Neural crest cell (in vitro differentiated cells): ENCODE results near the gene HOXB2. TPM values are rescaled to one million over a fixed set of nuclear protein-coding genes. Genes with fewer than 3 reads are reported as not detected.

Source experiments
- DNase-seq: peaks from one replicate; pipeline ENCODE4 v3.0.0; 2021; ENCODE audit warnings: low read depth, mixed read lengths, low spot score
- H3K27ac Mint-ChIP-seq: one replicate; pipeline ENCODE4 v1.8.0; 2021; ENCODE audit warnings: mild to moderate bottlenecking, mixed read lengths; ENCODE audit not compliant: unreplicated experiment
- H3K27me3 Mint-ChIP-seq: 2 replicates; pipeline ENCODE4 v1.8.0; 2021; ENCODE audit warnings: low read depth, mild to moderate bottlenecking, mixed read lengths
- H3K36me3 Mint-ChIP-seq: 2 replicates; pipeline ENCODE4 v1.8.0; 2021; ENCODE audit warnings: low read depth, mild to moderate bottlenecking, mixed read lengths
- H3K4me1 Mint-ChIP-seq: 2 replicates; pipeline ENCODE4 v1.8.0; 2021; ENCODE audit warnings: mixed read lengths
- H3K4me3 Mint-ChIP-seq: one replicate; pipeline ENCODE4 v1.8.0; 2021; ENCODE audit warnings: mild to moderate bottlenecking, mixed read lengths
- H3K9me3 Mint-ChIP-seq: 2 replicates; pipeline ENCODE4 v1.8.0; 2021; ENCODE audit warnings: mixed read lengths
- total RNA-seq: library from RNA; stranded (reverse); gene quantifications from 2 replicates; pipeline ENCODE4 v1.2.1, GENCODE V29; 2021
- TF ChIP-seq, protein P1 (sequence below): fragments of 200-600 bp; sonication (generic); conservative IDR thresholded peaks from 2 replicates; pipeline ENCODE4 v1.5.0; 2021; ENCODE audit warnings: antibody characterized with exemption, mild to moderate bottlenecking

HOXB2 gene
- total RNA-seq, 1 donor from 2014 or later: 60.0 TPM

GRCh38 chr17:48554412-48555257 lies 9.7 kb upstream of the HOXB2 start:
- no peak for DNase-seq
- Mint-ChIP-seq H3K4me1 (peaks cover 56% of the 10 kb centered on the region), H3K36me3 (peaks cover 4% of the 10 kb centered on the region), H3K9me3 (no peaks in the 10 kb centered on the region), H3K27ac (peak overlapping the region; percentile 89), H3K4me3 (peak overlapping the region; percentile 78), H3K27me3 (peaks cover 99% of the 10 kb centered on the region)
- TF ChIP-seq, protein P1, sequence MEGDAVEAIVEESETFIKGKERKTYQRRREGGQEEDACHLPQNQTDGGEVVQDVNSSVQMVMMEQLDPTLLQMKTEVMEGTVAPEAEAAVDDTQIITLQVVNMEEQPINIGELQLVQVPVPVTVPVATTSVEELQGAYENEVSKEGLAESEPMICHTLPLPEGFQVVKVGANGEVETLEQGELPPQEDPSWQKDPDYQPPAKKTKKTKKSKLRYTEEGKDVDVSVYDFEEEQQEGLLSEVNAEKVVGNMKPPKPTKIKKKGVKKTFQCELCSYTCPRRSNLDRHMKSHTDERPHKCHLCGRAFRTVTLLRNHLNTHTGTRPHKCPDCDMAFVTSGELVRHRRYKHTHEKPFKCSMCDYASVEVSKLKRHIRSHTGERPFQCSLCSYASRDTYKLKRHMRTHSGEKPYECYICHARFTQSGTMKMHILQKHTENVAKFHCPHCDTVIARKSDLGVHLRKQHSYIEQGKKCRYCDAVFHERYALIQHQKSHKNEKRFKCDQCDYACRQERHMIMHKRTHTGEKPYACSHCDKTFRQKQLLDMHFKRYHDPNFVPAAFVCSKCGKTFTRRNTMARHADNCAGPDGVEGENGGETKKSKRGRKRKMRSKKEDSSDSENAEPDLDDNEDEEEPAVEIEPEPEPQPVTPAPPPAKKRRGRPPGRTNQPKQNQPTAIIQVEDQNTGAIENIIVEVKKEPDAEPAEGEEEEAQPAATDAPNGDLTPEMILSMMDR: no peak

- TF ChIP-seq, protein P1: no peak
- Mint-ChIP-seq H3K27me3 (peaks cover 99% of the 10 kb centered on the region), H3K27ac (no peak overlapping the region), H3K36me3 (peaks cover 4% of the 10 kb centered on the region), H3K4me1 (peaks cover 61% of the 10 kb centered on the region), H3K9me3 (no peaks in the 10 kb centered on the region), H3K4me3 (peak overlapping the region; percentile 78)
- DNase-seq: no peak
These were observed 8.9 kb upstream of the HOXB2 start for GRCh38 chr17:48553826-48554225.

DNA sequence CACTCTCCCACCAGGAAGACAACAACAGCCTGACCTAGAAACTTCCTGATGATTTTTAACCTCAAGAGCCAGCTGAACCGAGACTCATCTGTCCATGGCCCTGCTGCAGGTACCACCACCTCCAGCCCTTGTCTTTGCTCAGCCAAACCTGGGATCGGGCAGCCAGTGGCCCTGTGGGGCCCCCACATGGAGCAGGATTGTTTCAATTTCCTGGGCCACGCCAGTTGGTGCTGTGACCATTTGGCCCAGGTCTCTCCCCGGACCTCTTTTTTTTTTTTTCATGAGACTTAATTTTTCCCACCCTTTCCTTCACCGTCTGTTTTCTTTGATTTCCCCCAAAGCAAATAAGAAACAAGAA lies 8.3 kb upstream of the HOXB2 start:
- peaks cover 4% of the 10 kb centered on the region for H3K36me3 Mint-ChIP-seq
- TF ChIP-seq, protein P1: no peak
- DNase-seq: no peak
- H3K4me3 Mint-ChIP-seq: peak overlapping the region; percentile 78
- no peak overlapping the region for H3K27ac Mint-ChIP-seq
- H3K9me3 Mint-ChIP-seq: no peaks in the 10 kb centered on the region
- peaks cover 99% of the 10 kb centered on the region for H3K27me3 Mint-ChIP-seq
- H3K4me1 Mint-ChIP-seq: peaks cover 63% of the 10 kb centered on the region

DNA sequence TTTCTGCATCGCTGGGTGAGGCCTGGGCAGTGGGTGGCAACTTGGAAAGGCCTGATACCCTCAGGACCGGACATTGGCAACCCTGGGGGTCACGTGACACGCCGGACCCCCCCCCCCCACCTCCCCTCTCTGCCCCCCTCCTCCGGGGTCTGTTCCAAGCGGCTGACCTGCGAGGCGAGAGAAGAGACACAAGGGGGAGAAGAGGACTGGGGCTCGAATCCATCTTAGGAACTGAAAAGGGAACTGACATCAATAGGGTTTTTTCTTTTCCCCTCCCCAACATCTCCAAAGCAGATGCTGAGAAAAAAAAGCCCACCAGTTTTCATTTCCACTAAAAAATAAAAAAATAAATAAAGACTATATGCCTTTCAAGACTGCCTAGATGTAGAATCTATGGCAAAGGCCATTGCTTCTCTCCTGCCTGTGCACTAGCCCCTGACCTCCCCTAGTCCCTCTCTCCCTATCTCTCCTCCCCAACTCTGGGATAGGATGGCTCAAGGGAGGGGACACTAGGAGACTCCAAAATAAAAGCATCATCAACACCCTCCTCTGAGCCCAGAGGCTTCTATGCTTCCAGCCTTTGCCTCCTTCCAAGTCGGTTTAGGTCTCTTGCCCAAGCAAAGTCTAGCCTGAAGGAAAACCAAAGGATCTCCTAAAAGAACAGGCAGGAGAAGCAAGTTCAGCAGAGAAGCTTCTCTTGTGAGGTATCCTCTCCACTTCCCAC lies 7.7 kb upstream of the HOXB2 start:
- Mint-ChIP-seq H3K4me1 (peaks cover 66% of the 10 kb centered on the region), H3K27ac (no peak overlapping the region), H3K4me3 (peak overlapping the region; percentile 84), H3K36me3 (peaks cover 4% of the 10 kb centered on the region), H3K9me3 (no peaks in the 10 kb centered on the region), H3K27me3 (peaks cover 99% of the 10 kb centered on the region)
- DNase-seq: no peak
- TF ChIP-seq, protein P1: no peak

DNA sequence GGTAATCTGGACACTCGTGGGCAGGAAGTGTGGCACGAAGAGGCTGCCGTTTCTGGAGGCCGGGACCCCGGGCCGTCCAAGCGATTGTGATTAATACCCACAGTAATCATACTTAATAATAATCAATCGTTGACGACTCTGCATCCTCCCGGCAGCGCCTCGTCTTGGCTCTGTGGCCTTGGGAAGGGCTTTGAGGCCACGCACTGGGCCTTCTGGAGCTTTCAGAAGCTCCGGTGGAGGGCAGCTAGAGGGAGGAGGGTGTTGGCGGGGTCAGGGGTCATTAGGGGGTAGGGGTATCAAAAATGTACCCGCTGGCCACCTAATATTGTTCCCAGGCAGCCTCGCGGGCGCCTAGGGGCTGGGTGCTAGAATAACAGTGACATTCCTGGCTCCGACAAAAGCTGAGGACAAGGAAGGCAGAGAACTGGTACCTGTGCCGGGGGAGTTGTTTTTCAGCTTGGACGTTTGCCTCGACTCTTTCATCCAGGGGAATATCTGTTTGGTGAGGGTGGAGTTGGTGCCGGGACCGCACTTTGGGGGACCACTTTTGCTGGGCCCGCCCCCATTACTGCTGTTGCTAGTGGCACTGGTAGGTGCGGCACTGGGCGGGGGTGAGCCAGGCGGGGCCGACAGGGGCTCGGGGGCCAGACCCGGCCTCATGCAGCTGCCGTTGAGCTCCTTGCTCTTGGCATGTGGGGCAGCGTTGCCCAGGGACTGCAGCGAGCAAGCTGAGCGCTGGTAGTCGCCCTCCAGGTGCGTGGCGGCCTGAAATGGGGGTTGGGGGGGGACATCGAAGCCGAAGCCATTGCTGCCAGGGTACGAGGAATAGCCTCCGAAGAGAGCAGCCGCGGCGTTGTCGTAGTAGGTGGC lies 6.9 kb upstream of the HOXB2 start:
- H3K27me3 Mint-ChIP-seq: peaks cover 99% of the 10 kb centered on the region
- peaks cover 71% of the 10 kb centered on the region for H3K4me1 Mint-ChIP-seq
- peak overlapping the region; percentile 84 for H3K4me3 Mint-ChIP-seq
- no peaks in the 10 kb centered on the region for H3K9me3 Mint-ChIP-seq
- H3K36me3 Mint-ChIP-seq: peaks cover 4% of the 10 kb centered on the region
- TF ChIP-seq, protein P1: no peak
- DNase-seq: no peak
- no peak overlapping the region for H3K27ac Mint-ChIP-seq
